ENCODE measurements around the gene PPL.

Gene PPL

DNA sequence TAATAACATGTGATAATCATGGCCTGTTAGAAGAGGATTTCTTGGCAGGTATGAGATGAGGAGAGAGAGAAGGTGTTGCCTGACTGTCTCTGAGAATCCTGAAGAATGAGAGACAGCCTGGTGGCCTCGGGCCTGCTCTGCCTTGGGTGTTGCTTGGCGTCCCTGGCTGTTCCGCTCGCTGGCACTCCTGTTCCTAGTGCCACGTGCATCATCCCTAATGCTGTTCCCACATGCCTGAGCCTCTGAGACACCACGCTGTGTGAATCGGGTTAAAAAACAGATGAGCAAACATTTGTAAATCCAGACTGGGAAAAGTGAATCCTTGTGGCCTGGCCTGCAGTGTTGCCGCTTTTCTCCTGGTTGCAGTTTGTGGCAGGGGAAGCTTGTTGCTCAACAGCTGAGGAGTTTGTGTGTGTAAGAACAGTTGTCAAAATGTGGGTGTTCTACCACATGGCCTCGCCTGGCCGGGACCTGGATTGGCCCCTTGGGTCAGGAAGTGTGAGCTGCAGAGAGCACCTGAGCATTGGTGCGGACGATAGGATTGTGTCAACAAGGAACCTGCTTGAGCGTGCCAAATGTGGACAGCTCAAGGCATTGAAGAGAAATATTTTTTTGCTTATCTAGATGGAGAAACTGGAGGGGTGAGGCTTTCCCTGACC is 67.7 kb downstream of the PPL start:
- Histone ChIP-seq H3K9ac (no peak overlapping the region), H2AFZ (no peak overlapping the region), H3K36me3 (ENCODE audit: control insufficient read depth, insufficient read depth, low read length) (no peaks in the 10 kb centered on the region), H3K4me2 (ENCODE audit: low read length) (no peak overlapping the region), H3K4me3 (ENCODE audit: low read depth, low read length) (no peak overlapping the region), H3K79me2 (peaks cover 16% of the 10 kb centered on the region), H3K9me3 (ENCODE audit: control insufficient read depth, low read length) (no peaks in the 10 kb centered on the region), H3K4me1 (no peaks in the 10 kb centered on the region), H3K27ac (no peak overlapping the region), H3K27me3 (ENCODE audit: control insufficient read depth, insufficient read depth, low read length) (no peaks in the 10 kb centered on the region)
- TF ChIP-seq, protein P1, sequence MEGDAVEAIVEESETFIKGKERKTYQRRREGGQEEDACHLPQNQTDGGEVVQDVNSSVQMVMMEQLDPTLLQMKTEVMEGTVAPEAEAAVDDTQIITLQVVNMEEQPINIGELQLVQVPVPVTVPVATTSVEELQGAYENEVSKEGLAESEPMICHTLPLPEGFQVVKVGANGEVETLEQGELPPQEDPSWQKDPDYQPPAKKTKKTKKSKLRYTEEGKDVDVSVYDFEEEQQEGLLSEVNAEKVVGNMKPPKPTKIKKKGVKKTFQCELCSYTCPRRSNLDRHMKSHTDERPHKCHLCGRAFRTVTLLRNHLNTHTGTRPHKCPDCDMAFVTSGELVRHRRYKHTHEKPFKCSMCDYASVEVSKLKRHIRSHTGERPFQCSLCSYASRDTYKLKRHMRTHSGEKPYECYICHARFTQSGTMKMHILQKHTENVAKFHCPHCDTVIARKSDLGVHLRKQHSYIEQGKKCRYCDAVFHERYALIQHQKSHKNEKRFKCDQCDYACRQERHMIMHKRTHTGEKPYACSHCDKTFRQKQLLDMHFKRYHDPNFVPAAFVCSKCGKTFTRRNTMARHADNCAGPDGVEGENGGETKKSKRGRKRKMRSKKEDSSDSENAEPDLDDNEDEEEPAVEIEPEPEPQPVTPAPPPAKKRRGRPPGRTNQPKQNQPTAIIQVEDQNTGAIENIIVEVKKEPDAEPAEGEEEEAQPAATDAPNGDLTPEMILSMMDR (IDR thresholded peaks at IDR 0.05): no peak

DNA sequence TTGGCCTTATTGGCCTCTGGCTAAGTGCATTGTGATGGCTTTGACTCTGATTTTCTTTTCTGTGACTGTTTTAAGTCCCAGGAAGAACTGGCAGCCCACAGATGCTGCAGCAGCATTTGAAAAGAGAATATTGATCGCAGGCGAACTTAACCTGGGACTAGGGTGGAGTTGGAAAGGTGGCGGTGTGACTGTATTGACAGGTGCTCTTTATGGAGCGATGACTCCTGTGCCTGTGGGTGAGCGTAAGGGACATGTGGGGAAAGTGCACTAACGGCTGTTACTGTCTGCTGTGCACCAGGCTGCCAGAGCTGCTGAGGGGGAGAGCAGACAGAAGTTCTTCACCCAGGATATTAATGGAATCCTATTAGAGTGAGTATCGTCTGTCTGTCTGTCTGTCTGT is 68.4 kb downstream of the PPL start:
- H3K27ac ChIP-seq: no peak overlapping the region
- H3K9me3 ChIP-seq (ENCODE audit: control insufficient read depth, low read length): no peaks in the 10 kb centered on the region
- H3K36me3 ChIP-seq (ENCODE audit: control insufficient read depth, insufficient read depth, low read length): no peaks in the 10 kb centered on the region
- TF ChIP-seq, protein P1 (IDR thresholded peaks at IDR 0.05): no peak
- no peak overlapping the region for H3K9ac ChIP-seq
- H3K4me2 ChIP-seq (ENCODE audit: low read length): no peak overlapping the region
- H3K4me1 ChIP-seq: no peaks in the 10 kb centered on the region
- peaks cover 18% of the 10 kb centered on the region for H3K79me2 ChIP-seq
- no peak overlapping the region for H2AFZ ChIP-seq
- H3K27me3 ChIP-seq (ENCODE audit: control insufficient read depth, insufficient read depth, low read length): no peaks in the 10 kb centered on the region
- H3K4me3 ChIP-seq (ENCODE audit: low read depth, low read length): no peak overlapping the region

DNA sequence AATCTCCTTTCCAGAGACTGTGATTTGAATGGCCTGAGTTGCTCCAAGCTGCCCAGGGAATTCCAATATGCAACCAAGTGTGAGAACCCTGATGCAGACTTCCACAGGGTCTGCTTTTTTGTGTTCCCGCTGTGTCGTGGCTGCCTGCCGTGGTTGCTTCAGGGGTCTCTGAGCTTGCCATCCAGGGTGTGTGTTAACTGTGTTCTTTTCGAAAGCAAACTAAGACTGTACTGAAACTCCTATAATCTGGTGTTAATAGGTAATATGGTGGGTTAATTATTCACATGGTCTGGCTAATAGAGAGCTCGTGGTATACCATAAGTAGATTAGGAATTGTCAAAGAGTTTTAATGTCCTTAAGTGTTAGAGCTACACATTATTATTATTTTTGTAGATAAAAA is 68.9 kb downstream of the PPL start:
- Histone ChIP-seq H3K79me2 (peaks cover 22% of the 10 kb centered on the region), H3K27me3 (ENCODE audit: control insufficient read depth, insufficient read depth, low read length) (no peaks in the 10 kb centered on the region), H3K4me2 (ENCODE audit: low read length) (no peak overlapping the region), H2AFZ (no peak overlapping the region), H3K27ac (no peak overlapping the region), H3K4me3 (ENCODE audit: low read depth, low read length) (no peak overlapping the region), H3K9ac (no peak overlapping the region), H3K36me3 (ENCODE audit: control insufficient read depth, insufficient read depth, low read length) (no peaks in the 10 kb centered on the region), H3K9me3 (ENCODE audit: control insufficient read depth, low read length) (no peaks in the 10 kb centered on the region), H3K4me1 (no peaks in the 10 kb centered on the region)
- TF ChIP-seq, protein P1 (IDR thresholded peaks at IDR 0.05): no peak

DNA sequence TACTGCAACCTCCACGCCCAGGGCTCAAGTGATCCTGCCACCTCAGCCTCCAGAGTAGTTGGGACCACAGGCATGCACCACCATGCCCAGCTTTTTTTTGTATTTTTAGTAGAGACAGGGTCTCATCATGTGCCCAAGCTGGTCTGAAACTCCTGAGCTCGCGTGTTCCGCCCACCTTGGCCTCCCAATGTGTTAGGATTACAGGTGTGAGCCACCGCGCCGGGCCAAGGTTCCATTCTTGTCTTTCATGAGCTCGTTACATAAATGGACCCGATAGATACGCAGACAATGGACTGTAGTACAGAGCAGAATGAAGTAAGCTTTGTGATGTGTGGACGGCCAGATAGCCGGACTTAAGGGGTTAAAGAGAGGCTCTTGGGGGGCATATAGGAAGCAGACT is 70.4 kb downstream of the PPL start:
- no peaks in the 10 kb centered on the region for H3K4me1 ChIP-seq
- TF ChIP-seq, protein P1 (IDR thresholded peaks at IDR 0.05): no peak
- no peaks in the 10 kb centered on the region for H3K27me3 ChIP-seq (ENCODE audit: control insufficient read depth, insufficient read depth, low read length)
- H3K27ac ChIP-seq: no peak overlapping the region
- H3K9me3 ChIP-seq (ENCODE audit: control insufficient read depth, low read length): no peaks in the 10 kb centered on the region
- H3K4me2 ChIP-seq (ENCODE audit: low read length): no peak overlapping the region
- H2AFZ ChIP-seq: no peak overlapping the region
- H3K79me2 ChIP-seq: peaks cover 31% of the 10 kb centered on the region
- H3K36me3 ChIP-seq (ENCODE audit: control insufficient read depth, insufficient read depth, low read length): no peaks in the 10 kb centered on the region
- no peak overlapping the region for H3K4me3 ChIP-seq (ENCODE audit: low read depth, low read length)
- no peak overlapping the region for H3K9ac ChIP-seq

DNA sequence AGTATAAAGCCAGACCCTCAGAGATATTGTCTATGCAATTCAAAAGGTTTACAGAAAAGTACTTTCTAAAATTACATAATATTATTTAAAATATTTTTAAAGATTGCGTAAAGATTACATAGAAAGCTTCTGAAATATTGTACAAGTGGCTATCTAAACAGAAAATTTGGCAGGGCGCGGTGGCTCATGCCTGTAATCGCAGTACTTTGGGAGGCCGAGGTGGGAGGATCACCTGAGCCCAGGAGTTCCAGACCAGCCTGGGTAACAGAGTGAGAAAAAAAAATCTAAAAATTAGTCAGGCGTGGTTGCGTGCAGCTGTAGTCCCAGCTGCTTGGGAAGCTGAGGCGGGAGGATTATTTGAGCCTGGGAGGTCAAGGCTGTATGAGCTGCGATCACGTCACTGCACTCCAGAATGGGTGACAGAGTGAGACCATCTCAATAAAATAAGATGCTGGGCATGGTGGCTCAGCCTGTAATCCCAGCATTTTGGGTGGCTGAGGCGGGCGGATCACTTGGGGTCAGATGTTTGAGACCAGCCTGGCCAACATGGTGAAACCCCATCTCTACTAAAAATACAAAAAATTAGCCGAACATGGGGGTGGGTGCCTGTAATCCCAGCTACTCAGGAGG is 71.6 kb downstream of the PPL start:
- H3K27ac ChIP-seq: no peak overlapping the region
- no peak overlapping the region for H3K4me2 ChIP-seq (ENCODE audit: low read length)
- no peaks in the 10 kb centered on the region for H3K9me3 ChIP-seq (ENCODE audit: control insufficient read depth, low read length)
- no peak overlapping the region for H3K4me3 ChIP-seq (ENCODE audit: low read depth, low read length)
- no peaks in the 10 kb centered on the region for H3K36me3 ChIP-seq (ENCODE audit: control insufficient read depth, insufficient read depth, low read length)
- H3K4me1 ChIP-seq: no peaks in the 10 kb centered on the region
- H2AFZ ChIP-seq: no peak overlapping the region
- TF ChIP-seq, protein P1 (IDR thresholded peaks at IDR 0.05): no peak
- peaks cover 40% of the 10 kb centered on the region for H3K79me2 ChIP-seq
- H3K27me3 ChIP-seq (ENCODE audit: control insufficient read depth, insufficient read depth, low read length): no peaks in the 10 kb centered on the region
- no peak overlapping the region for H3K9ac ChIP-seq
